ENCODE results near the gene MYO3A.

MYO3A gene

DNA sequence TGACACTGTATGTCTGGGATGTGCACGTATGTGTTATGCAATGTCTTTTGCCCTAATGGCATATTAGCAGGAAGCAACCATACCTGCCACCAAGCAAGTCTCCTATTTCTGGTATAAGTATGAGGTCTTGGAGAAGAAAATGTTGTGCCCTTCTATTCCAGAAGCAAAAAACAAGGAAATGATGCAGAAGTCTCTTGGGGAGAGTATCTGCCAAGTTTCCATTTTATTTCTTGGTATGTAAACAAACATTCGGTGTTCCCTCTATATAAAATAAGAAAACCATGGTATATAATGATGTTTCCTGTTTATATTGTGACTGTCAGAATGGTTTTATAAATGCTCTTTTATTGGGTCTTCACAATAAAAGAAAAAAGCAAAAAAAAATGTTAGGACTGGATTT is 19.3 kb upstream of the MYO3A start:
- intact Hi-C loops (cut with DNase I; ENCODE audit: low total_unique reads): no loop called here
- DNase-seq: no peak
- Histone ChIP-seq H3K27ac (no peak overlapping the region), H3K4me3 (no peak overlapping the region), H3K36me3 (no peaks in the 10 kb centered on the region), H3K9me3 (no peaks in the 10 kb centered on the region), H3K4me1 (peaks cover 0 to 10% (median 0%) of the 10 kb centered on the region in 4 donors), H3K27me3 (no peaks in the 10 kb centered on the region)
- TF ChIP-seq, protein P1, sequence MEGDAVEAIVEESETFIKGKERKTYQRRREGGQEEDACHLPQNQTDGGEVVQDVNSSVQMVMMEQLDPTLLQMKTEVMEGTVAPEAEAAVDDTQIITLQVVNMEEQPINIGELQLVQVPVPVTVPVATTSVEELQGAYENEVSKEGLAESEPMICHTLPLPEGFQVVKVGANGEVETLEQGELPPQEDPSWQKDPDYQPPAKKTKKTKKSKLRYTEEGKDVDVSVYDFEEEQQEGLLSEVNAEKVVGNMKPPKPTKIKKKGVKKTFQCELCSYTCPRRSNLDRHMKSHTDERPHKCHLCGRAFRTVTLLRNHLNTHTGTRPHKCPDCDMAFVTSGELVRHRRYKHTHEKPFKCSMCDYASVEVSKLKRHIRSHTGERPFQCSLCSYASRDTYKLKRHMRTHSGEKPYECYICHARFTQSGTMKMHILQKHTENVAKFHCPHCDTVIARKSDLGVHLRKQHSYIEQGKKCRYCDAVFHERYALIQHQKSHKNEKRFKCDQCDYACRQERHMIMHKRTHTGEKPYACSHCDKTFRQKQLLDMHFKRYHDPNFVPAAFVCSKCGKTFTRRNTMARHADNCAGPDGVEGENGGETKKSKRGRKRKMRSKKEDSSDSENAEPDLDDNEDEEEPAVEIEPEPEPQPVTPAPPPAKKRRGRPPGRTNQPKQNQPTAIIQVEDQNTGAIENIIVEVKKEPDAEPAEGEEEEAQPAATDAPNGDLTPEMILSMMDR (IDR thresholded peaks at IDR 0.05): no peak

- Histone ChIP-seq H3K4me1 (peaks cover 0 to 16% (median 12%) of the 10 kb centered on the region in 4 donors), H3K9me3 (no peaks in the 10 kb centered on the region), H3K4me3 (peak overlapping the region; percentile 54 to 61), H3K27me3 (peaks cover 0 to 8% of the 10 kb centered on the region in 2 donors), H3K27ac (peak overlapping the region; percentile 1 to 67), H3K36me3 (no peaks in the 10 kb centered on the region)
- intact Hi-C loops (cut with DNase I; ENCODE audit: low total_unique reads): no loop called here
- DNase-seq: no peak
- TF ChIP-seq, protein P1 (IDR thresholded peaks at IDR 0.05): peak in 1 of 2 experiments; percentile 51
Observed at GRCh38 chr10:25934621-25935139, 651 bp downstream of the MYO3A start.

- Histone ChIP-seq H3K27me3 (peaks cover 0 to 8% of the 10 kb centered on the region in 2 donors), H3K4me3 (no peak overlapping the region), H3K9me3 (no peaks in the 10 kb centered on the region), H3K27ac (no peak overlapping the region), H3K36me3 (no peaks in the 10 kb centered on the region), H3K4me1 (peaks cover 0 to 26% (median 12%) of the 10 kb centered on the region in 4 donors)
- intact Hi-C loops (cut with DNase I; ENCODE audit: low total_unique reads): no loop called here
- no peak for DNase-seq
- TF ChIP-seq, protein P1 (IDR thresholded peaks at IDR 0.05): no peak
Observed at GRCh38 chr10:25938405-25938804, 4.4 kb downstream of the MYO3A start.

GRCh38 chr10:25944771-25945170 is 10.7 kb downstream of the MYO3A start:
- no peaks in the 10 kb centered on the region for H3K27me3 ChIP-seq
- no peak overlapping the region for H3K27ac ChIP-seq
- peaks cover 0 to 10% (median 0%) of the 10 kb centered on the region in 4 donors for H3K4me1 ChIP-seq
- H3K36me3 ChIP-seq: no peaks in the 10 kb centered on the region
- TF ChIP-seq, protein P1 (IDR thresholded peaks at IDR 0.05): no peak
- intact Hi-C loops (cut with DNase I; ENCODE audit: low total_unique reads): no loop called here
- no peak overlapping the region for H3K4me3 ChIP-seq
- H3K9me3 ChIP-seq: peaks cover 0 to under 1% (median 0%) of the 10 kb centered on the region in 3 donors
- no peak for DNase-seq

DNA sequence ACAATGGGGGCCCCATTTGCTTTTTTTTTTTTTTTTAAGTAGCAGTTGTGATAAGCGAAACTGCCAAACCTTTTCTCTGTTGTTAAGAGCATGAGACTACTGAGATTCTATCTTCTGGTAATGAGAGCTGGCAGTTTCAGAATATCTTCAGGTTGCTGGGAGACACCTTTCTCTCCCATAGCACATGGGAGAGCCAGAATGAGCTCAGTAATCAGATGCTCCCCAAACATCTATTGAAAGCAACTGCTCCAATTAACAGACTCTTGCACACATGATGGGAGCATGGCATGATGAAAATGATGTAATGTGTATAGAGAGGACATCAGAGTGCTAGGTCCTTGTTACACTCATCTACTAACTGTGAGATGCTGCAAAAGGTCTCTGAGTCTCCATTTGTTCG is 18.8 kb downstream of the MYO3A start:
- Histone ChIP-seq H3K9me3 (peaks cover 0 to 4% (median 0%) of the 10 kb centered on the region in 3 donors), H3K4me3 (no peak overlapping the region), H3K27me3 (no peaks in the 10 kb centered on the region), H3K4me1 (no peaks in the 10 kb centered on the region), H3K27ac (no peak overlapping the region), H3K36me3 (peaks cover 0 to 8% (median 0%) of the 10 kb centered on the region in 3 donors)
- no peak for DNase-seq
- TF ChIP-seq, protein P1 (IDR thresholded peaks at IDR 0.05): no peak
- intact Hi-C loops (cut with DNase I; ENCODE audit: low total_unique reads): no loop called here
